GM12878 (cell line): Measurements from ENCODE around the gene KRTAP3-3. TPM values are rescaled to one million over a fixed set of nuclear protein-coding genes. Genes with fewer than 3 reads are reported as not detected.

Experiments used
- ATAC-seq: fragments of 200-7000 bp; cut with Tn5 transposase; 3 replicates; pipeline ENCODE4 v1.9.1; 2020; ENCODE audit warnings: mild to moderate bottlenecking, moderate library complexity
- BruUV-seq: library from RNA; stranded (reverse); fragments of 400-500 nt; replicated peaks from 2 replicates; lab custom pipeline; 2021; lab: Mats Ljungman, UMichigan
- CTCF ChIA-PET: fragments of 300-600 bp; sonication (Branson Sonifier 250); formaldehyde crosslinking; extraction: SDS; loops from one replicate; lab custom pipeline; 2021; ENCODE audit warnings: inconsistent platforms; lab: Yijun Ruan, JAX
- POLR2A ChIA-PET: fragments of 350-600 bp; formaldehyde crosslinking; extraction: SDS; loops from one replicate; lab custom pipeline; 2021; ENCODE audit warnings: inconsistent platforms; lab: Charles Lee
- RAD21 ChIA-PET: fragments of 300-600 bp; sonication (Branson Sonifier 250); formaldehyde crosslinking; loops from one replicate; lab custom pipeline; 2023; ENCODE audit warnings: antibody characterized with exemption; ENCODE audit not compliant: unreplicated experiment; lab: Charles Lee
- SMC1A ChIA-PET: fragments of 300-600 bp; sonication (Branson Sonifier 250); formaldehyde crosslinking; loops from one replicate; lab custom pipeline; 2023; ENCODE audit not compliant: unreplicated experiment, uncharacterized antibody; lab: Charles Lee
- DNase-seq: peaks from one replicate; pipeline ENCODE4 v3.0.0-alpha.2; 2011; ENCODE audit warnings: low read depth, low spot score
- FAIRE-seq: peaks from 3 replicates; lab custom pipeline; 2011; peaks lifted over from hg19 to GRCh38; lab: Jason Lieb, UNC
- H2AFZ ChIP-seq: 2 replicates; pipeline ENCODE4 v1.6.0; 2011; ENCODE audit warnings: low read depth, low read length, control low read depth; ENCODE audit not compliant: control insufficient read depth
- H3K27ac ChIP-seq: 2 replicates; pipeline ENCODE4 v1.5.1; 2011; ENCODE audit warnings: control low read depth; ENCODE audit not compliant: control insufficient read depth, insufficient read depth
- H3K27me3 ChIP-seq, 2 experiments: replicated peaks in 1 of 2; 2 replicates each; pipeline versions ENCODE4 v1.6.0 to v1.6.1; 2011; ENCODE audit warnings: low read length in 1 of 2; ENCODE audit not compliant: control insufficient read depth in 2 of 2, insufficient read depth in 2 of 2
- H3K36me3 ChIP-seq, 2 experiments: 2 replicates each; pipeline ENCODE4 v1.5.1; 2011; ENCODE audit warnings: low read length in 1 of 2; ENCODE audit not compliant: control insufficient read depth in 2 of 2, insufficient read depth in 2 of 2
- H3K4me1 ChIP-seq: 2 replicates; pipeline ENCODE4 v1.6.1; 2011; ENCODE audit warnings: mild to moderate bottlenecking, low read length, moderate library complexity, mixed read lengths; ENCODE audit not compliant: control insufficient read depth, insufficient read depth
- H3K4me2 ChIP-seq: 2 replicates; pipeline ENCODE4 v1.6.0; 2011; ENCODE audit warnings: control low read depth; ENCODE audit not compliant: control insufficient read depth, insufficient read depth
- H3K4me3 ChIP-seq: fragments of 200-600 bp; sonication (generic); 2 replicates; pipeline ENCODE4 v1.5.1; 2016
- H3K79me2 ChIP-seq: 2 replicates; pipeline ENCODE4 v1.6.0; 2011; ENCODE audit warnings: low read length; ENCODE audit not compliant: control insufficient read depth, insufficient read depth
- H3K9ac ChIP-seq: 2 replicates; pipeline ENCODE4 v1.8.0; 2011; ENCODE audit warnings: low read length, control low read depth, mixed read lengths; ENCODE audit not compliant: control insufficient read depth, insufficient read depth
- H3K9me3 ChIP-seq: replicated peaks from 3 replicates; pipeline ENCODE4 v1.5.1; 2011; ENCODE audit warnings: mild to moderate bottlenecking, low read length; ENCODE audit not compliant: control insufficient read depth, insufficient read depth
- H4K20me1 ChIP-seq: 2 replicates; pipeline ENCODE4 v1.6.0; 2011; ENCODE audit not compliant: control insufficient read depth, insufficient read depth
- BCL11A ChIP-seq: IDR thresholded peaks from 2 replicates; pipeline ENCODE4 v1.6.1; 2011; ENCODE audit warnings: low read depth, low read length
- CHD4 ChIP-seq: fragments of 200-600 bp; sonication (generic); IDR thresholded peaks from 2 replicates; pipeline ENCODE4 v1.6.1; 2016; ENCODE audit warnings: mild to moderate bottlenecking
- ETV6 ChIP-seq, 2 experiments: fragments of 450-650 bp in 1 of 2; IDR thresholded peaks in 1 of 2; conservative IDR thresholded peaks in 1 of 2; 2 replicates each; pipeline ENCODE4 v1.6.1; 2014; ENCODE audit warnings: antibody characterized with exemption in 1 of 2, borderline replicate concordance in 1 of 2, low read depth in 1 of 2, mild to moderate bottlenecking in 1 of 2, moderate library complexity in 1 of 2
- MEF2B ChIP-seq: fragments of 450-650 bp; IDR thresholded peaks from 2 replicates; pipeline ENCODE4 v1.6.1; 2018; ENCODE audit warnings: mild to moderate bottlenecking, moderate library complexity; ENCODE audit not compliant: partially characterized antibody, poor library complexity, severe bottlenecking
- NRF1 ChIP-seq: conservative IDR thresholded peaks from 2 replicates; pipeline ENCODE4 v1.6.1; 2011; ENCODE audit warnings: mild to moderate bottlenecking, low read depth, low read length, improper control_type of control experiment
- RCOR1 ChIP-seq: conservative IDR thresholded peaks from 2 replicates; pipeline ENCODE4 v1.6.1; 2012; ENCODE audit warnings: low read depth, low read length, improper control_type of control experiment
- RELA ChIP-seq: fragments of 450-650 bp; IDR thresholded peaks from 2 replicates; pipeline ENCODE4 v1.8.0; 2014; ENCODE audit warnings: borderline replicate concordance; ENCODE audit not compliant: partially characterized antibody
- SMAD1 ChIP-seq: fragments of 450-650 bp; IDR thresholded peaks from 2 replicates; pipeline ENCODE4 v1.6.1; 2018; ENCODE audit warnings: mild to moderate bottlenecking, low read depth; ENCODE audit not compliant: partially characterized antibody
- ZNF592 ChIP-seq: fragments of 450-650 bp; IDR thresholded peaks from 2 replicates; pipeline ENCODE4 v1.6.1; 2017; ENCODE audit warnings: mild to moderate bottlenecking, moderate library complexity
- WGBS: methylation state at CpG from one replicate; pipeline ENCODE4 v1.1.6; 2016; ENCODE audit warnings: low lambda C conversion rate; ENCODE audit not compliant: insufficient replicate concordance, insufficient coverage; ENCODE audit errors: missing lambda C conversion rate; 5-methylcytosine and 5-hydroxymethylcytosine counted together
- in situ Hi-C: fragments of 300-500 bp; cut with MboI; formaldehyde crosslinking; loops from 9 replicates; pipeline ENCODE4 v1.14.3; 2018; ENCODE audit warnings: mixed read lengths
- intact Hi-C: fragments of 100-400 bp; cut with micrococcal nuclease; formaldehyde crosslinking; loops from one replicate; pipeline ENCODE4 v1.14.2; 2022; ENCODE audit not compliant: unreplicated experiment
- polyA plus RNA-seq, 11 experiments: library from polyadenylated mRNA; depleted of rRNA in 4 of 11; unstranded in 6 of 11; stranded (reverse) in 5 of 11; fragments of >200 nt; fragmentation: Nextera tagmentation in 4 of 11; fragmentation: Illumina TruSeq in 1 of 11; extraction: Ambion mirVana in 4 of 11; extraction: Trizol in 1 of 11; gene quantifications; 1 replicate in 1 of 11; 2 replicates in 10 of 11; pipeline versions ENCODE4 v1.2.1 to v1.2.3, GENCODE V29; 2011 to 2016; ENCODE audit warnings: inconsistent platforms in 2 of 11, missing spikeins in 2 of 11, low read depth in 1 of 11
- total RNA-seq, 4 experiments: library from RNA; depleted of rRNA in 3 of 4; stranded (reverse); fragments of >200 nt in 3 of 4; fragmentation: Illumina TruSeq in 1 of 4; extraction: Trizol in 1 of 4; gene quantifications; 2 replicates each; pipeline versions ENCODE4 v1.2.1 to v1.2.3, GENCODE V29; 2013 to 2021
- TF ChIP-seq, protein P1 (sequence below): IDR thresholded peaks from 2 replicates; pipeline ENCODE4 v1.6.1; 2011; ENCODE audit warnings: mild to moderate bottlenecking, low read depth, low read length, moderate library complexity; ENCODE audit not compliant: insufficient replicate concordance
- TF ChIP-seq, protein P2 (sequence below): IDR thresholded peaks from 2 replicates; pipeline ENCODE4 v1.6.1; 2011; ENCODE audit warnings: borderline replicate concordance, low read depth, mild to moderate bottlenecking, moderate library complexity, low read length; ENCODE audit not compliant: insufficient read depth, poor library complexity, severe bottlenecking

Gene KRTAP3-3
- total and polyA plus RNA-seq, 10 of the 15 experiments (the other 5 are each of a cell fraction or from before 2014, with no cell fraction given), result not detected

DNA sequence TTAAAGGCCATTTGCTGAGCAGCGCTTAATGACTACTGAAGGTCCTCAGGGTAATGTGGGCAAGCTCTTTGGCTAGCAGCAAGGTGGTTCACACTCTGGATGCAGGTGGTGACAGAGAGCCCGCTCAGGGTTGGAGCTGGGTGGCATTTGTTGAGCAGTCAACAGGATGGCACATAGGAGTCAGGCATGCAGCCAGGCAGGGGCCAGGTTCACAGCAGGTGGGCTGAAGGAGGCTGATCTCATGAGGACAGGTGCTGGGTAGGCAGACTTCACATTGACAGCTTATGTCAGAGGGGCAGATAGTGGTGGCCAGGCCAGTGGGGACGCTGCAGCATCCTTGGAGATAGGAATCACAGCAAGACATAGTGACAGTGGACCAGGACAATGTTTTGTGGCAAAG lies 10.4 kb upstream of the KRTAP3-3 start (continued):
- TF ChIP-seq RELA (no peak), RCOR1 (no peak), SMAD1 (no peak), BCL11A (no peak), MEF2B (no peak)

DNA sequence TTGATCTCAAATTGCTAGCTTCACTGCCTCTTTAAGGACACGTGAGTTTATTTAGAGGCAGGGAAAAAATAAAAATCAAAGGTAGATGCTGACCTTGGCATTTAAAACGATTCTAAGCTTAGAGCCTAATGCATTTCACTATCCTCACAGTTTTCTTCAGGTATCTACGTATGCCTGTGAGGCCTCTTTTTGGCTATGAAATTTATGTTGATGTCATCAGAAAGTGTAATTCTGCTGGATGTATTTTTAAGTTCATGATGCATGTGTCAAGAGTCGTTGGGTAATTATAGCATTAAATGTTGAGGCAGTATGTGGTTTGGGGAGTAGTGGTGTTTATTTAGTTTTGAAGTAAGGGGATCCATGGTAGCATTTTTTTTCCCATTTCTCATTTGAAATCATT lies 10.0 kb upstream of the KRTAP3-3 start:
- 18% methylated on average over 4 of the region's 4 CpGs for WGBS

More for the DNA sequence above, 10.0 kb upstream of the KRTAP3-3 start:
- Histone ChIP-seq H2AFZ (no peak overlapping the region), H4K20me1 (no peaks in the 10 kb centered on the region), H3K79me2 (no peaks in the 10 kb centered on the region), H3K4me2 (no peak overlapping the region), H3K36me3 (no peaks in the 10 kb centered on the region), H3K9ac (no peak overlapping the region), H3K4me3 (no peak overlapping the region), H3K27me3 (peaks cover 0 to 3% of the 10 kb centered on the region in 2 experiments; a peak in 3 of 4 replicates), H3K4me1 (no peaks in the 10 kb centered on the region), H3K9me3 (no peaks in the 10 kb centered on the region), H3K27ac (no peak overlapping the region)
- FAIRE-seq, result no peak
- ATAC-seq, result no peak
- ChIA-PET SMC1A (no interaction called here), RAD21 (no interaction called here), POLR2A (interaction anchor here (0.5 kb wide), 1 partner anchor 802 kb away, joined by 3 read pairs; no protein-coding TSS in a partner anchor), CTCF (interaction anchor here (1.9 kb wide), 1 partner anchor 9 kb away, joined by 4 read pairs; no protein-coding TSS in a partner anchor)
- DNase-seq, result no peak
- no TSS peak for BruUV-seq
- TF ChIP-seq, protein P1, sequence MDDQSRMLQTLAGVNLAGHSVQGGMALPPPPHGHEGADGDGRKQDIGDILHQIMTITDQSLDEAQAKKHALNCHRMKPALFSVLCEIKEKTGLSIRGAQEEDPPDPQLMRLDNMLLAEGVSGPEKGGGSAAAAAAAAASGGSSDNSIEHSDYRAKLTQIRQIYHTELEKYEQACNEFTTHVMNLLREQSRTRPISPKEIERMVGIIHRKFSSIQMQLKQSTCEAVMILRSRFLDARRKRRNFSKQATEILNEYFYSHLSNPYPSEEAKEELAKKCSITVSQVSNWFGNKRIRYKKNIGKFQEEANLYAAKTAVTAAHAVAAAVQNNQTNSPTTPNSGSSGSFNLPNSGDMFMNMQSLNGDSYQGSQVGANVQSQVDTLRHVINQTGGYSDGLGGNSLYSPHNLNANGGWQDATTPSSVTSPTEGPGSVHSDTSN, result no peak
- TF ChIP-seq ETV6 (conservative IDR thresholded peaks at IDR 0.05 in 1 of 2, IDR thresholded peaks at IDR 0.05 in 1 of 2; ENCODE audit: borderline replicate concordance in 1 of 2, low read depth in 1 of 2) (no peak), NRF1 (no peak), CHD4 (no peak), ZNF592 (no peak)
- TF ChIP-seq, protein P2, sequence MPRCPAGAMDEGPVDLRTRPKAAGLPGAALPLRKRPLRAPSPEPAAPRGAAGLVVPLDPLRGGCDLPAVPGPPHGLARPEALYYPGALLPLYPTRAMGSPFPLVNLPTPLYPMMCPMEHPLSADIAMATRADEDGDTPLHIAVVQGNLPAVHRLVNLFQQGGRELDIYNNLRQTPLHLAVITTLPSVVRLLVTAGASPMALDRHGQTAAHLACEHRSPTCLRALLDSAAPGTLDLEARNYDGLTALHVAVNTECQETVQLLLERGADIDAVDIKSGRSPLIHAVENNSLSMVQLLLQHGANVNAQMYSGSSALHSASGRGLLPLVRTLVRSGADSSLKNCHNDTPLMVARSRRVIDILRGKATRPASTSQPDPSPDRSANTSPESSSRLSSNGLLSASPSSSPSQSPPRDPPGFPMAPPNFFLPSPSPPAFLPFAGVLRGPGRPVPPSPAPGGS, result no peak
- in situ Hi-C loops (no loop called here), intact Hi-C loops (no loop called here)
